GM18526 (cell line): Measurements from ENCODE around the gene FNBP1L.

Experiments used
- POLR2A ChIP-seq: IDR thresholded peaks from 3 replicates; pipeline ENCODE4 v1.6.1; 2011; ENCODE audit not compliant: insufficient read length; ENCODE audit errors: extremely low read depth

FNBP1L gene

GRCh38 chr1:93537924-93538323 lies 90.0 kb downstream of the FNBP1L start:
- TF ChIP-seq POLR2A: no peak

GRCh38 chr1:93541045-93541444 lies 93.1 kb downstream of the FNBP1L start:
- no peak for TF ChIP-seq POLR2A

DNA sequence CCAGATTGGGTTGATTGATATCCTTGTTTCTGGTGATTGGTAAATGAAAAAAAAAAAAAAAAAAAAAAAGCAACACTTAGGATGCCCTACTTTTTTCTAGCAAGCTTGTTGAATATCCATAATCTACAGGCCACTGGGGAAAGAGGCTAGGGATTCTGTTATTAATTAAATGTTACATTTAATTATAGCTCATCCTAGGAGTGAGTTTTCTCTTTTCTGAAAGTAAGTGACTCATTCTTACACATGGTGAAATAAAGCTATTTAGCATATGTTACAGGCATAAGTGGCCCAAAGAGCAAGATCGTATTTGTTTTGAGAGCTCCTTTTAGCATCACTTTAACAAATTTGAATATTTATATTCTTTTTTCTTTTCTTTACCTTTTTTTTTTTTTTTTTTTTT lies 94.5 kb downstream of the FNBP1L start:
- no peak for TF ChIP-seq POLR2A

- TF ChIP-seq POLR2A: no peak
Measured at GRCh38 chr1:93546162-93546863, 98.4 kb downstream of the FNBP1L start.

DNA sequence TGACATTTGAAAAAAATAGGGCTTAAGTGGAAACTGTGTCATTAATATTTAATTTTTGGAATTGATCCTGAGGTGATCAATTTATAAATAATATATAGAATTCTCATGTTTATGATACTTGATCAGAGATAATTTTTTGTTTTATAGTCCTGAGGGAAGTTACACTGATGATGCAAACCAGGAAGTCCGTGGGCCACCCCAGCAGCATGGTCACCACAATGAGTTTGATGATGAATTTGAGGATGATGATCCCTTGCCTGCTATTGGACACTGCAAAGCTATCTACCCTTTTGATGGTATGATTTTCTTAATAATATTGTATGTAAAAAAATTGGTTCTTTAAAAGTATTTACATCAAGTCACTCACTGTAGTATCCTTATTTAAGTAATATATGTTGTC lies 101.2 kb downstream of the FNBP1L start:
- TF ChIP-seq POLR2A: no peak

GRCh38 chr1:93549811-93550210 lies 101.9 kb downstream of the FNBP1L start:
- no peak for TF ChIP-seq POLR2A

DNA sequence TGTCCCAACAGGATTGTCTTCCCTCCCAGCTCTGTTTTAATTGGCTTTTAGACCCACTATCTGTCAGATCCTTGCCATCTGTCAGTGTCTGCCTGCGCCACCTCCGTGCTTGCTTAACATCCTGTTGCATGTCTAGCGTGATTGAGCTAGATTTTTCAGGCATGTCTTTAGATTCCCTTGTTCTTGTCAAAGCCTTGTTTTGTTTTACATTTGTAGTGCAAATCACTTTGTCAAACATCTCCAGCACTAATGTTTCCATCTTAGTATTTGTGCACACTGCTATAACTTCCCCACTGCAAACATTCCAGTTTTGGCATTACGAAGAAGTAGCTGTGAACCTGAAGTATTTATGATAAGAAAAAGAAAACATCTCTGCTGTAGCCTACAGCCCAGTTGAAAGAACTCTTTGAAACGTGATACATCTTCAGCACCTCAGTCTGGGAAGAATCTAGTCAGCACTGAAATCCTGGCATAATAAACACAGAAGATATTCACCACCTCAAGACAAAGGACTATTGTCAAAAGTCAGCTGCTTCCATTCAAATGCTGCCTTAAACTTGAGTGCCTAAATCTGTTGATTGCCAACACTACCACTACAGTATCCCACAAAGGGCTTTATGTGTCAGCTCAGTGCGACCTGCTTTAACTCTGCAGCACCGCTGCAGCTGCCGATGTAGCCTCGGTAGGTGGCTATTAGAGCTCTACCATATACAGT lies 105.0 kb downstream of the FNBP1L start:
- no peak for TF ChIP-seq POLR2A

DNA sequence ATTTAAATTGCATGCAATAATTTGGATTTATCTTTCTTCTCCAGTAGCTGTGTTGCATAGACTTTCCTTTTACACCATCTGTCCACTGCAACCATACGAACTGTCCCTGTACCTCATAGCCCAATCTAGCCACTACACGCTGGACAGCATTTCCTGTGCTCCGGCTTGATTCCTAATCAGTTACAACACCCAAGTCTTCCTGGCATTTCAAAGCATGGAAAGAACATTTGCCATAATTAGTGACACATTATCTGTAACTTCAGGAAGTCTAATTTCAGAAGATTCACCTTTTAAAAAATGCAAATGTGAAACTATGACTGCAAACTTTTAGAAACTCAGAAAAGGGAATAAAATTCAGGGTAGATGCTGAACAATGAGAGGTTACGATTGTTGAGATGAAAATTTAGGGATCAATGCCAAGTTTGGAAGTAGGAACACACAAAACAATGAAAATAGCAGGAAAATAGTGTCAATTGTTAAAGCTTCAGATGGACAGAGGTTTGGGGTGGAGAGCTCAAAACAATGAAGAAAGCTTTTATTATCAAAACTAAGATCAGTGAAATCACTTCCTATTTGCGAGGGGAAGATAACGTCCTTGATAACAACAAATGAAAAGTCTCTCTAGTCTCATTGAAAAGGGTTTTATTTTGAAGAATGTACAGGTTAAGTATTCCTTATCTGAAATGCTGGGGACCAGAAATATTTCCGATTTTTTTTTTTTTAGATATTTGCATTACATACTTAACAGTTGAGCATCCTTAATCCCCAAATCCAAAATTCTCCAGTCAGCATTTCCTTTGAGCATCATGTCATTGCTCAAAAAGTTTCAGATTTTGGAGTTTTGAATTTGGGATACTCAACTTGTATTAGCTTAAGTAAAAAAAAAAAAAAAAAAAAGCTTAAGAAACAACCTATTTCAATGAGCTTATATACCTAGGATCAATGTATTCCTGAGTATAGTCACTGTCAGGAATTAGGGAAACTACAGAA lies 107.3 kb downstream of the FNBP1L start:
- TF ChIP-seq POLR2A: no peak

- no peak for TF ChIP-seq POLR2A
Measured at GRCh38 chr1:93556291-93556690, 108.4 kb downstream of the FNBP1L start.

GRCh38 chr1:93559045-93559444 lies 111.1 kb downstream of the FNBP1L start:
- no peak for TF ChIP-seq POLR2A

GRCh38 chr1:93559695-93560094 lies 111.8 kb downstream of the FNBP1L start:
- no peak for TF ChIP-seq POLR2A

DNA sequence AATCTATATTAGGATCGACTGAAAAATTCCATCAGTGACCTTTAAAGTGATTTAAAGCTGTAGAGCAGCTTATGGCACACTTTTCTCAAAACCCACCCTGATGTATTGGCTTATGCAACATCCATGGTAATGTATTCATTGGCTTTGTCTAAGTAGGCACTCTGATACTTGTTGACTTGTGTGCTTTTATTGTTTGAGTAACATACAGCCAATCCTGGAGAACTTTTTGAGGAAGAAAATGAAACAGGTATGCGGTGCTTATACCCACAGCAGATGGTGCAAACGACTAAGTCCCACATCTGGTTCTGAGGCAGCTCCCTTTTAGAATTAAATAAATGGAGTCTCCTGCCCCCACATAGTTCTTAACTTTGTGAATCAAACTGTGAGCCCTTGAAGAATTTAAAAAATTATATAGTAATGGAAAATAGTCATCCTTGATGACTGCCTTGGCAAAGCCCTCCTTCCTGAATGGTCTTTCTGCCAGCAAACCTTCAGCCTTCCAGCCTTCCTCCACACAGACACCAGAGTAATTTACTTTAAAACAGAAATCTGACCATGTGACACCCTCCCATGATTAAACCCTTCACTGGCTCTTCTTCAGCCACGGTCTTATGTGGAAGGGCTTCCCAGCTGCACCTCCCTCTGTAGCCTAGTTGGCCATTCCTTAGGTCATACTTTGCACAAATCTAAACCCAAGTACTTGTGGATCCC lies 117.7 kb downstream of the FNBP1L start:
- TF ChIP-seq POLR2A: no peak

DNA sequence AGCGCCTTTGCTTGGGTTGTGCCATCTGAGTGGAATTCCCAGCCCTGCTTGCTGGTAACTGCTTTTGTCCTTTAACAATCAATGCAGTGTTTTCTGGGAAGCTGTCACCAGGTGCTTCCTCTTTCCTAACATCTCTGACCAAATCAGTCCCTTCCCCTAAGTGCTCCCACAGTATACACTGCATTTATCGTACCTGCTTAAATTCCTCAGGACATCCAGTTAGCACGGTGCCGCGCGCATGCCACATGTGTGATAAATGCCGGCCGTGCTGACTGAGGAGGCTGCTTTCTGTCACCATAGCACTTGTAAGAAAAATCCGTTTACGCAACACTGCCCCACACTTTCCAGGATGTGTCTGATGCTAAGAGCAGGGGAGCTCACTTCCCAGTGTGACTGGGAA lies 118.3 kb downstream of the FNBP1L start:
- no peak for TF ChIP-seq POLR2A

DNA sequence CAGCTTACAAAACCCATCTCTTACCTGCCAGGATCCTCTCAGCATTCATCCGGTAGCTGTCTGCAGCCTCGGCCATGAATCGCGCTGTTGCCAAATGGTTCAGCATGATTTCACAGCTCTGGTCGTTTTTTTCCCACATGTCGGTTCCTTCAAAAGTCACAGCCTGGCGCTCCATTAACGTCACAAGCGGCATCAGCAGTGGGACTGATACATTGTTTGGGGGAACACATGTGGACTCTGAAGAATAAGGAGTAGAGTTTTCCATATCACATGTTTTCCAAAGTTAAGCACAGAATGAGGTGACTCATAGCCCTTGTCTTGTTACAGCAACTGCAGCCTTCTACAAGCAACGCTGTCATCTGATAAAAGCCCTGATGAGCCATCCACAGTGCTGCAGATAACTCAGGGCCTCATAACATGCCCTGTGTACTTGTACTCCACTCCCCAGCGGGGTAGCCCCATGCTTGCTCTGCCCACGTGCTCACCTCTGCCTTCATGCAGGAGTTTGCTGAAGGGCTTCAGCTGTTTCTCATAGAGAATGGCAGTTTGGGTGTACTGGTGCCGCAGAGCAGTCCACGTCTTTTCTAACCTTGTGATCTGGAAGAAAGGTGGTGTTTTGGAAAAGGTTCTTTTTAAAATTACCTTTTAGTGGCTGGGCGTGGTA lies 119.5 kb downstream of the FNBP1L start:
- no peak for TF ChIP-seq POLR2A
